Right ventricle myocardium inferior (tissue), 1 donor: ENCODE results near the gene CCDC8. TPM values are rescaled to one million over a fixed set of nuclear protein-coding genes. Genes with fewer than 3 reads are reported as not detected.
"Not testable (repeated sequence)": the region's sequence is repeated elsewhere in the genome, so short reads cannot be mapped to it uniquely, and the experiment has no call there.

Experiments
- ATAC-seq: fragments of 200-7000 bp; cut with Tn5 transposase; one replicate; pipeline ENCODE4 v1.9.1; 2020; ENCODE audit warnings: mild to moderate bottlenecking, moderate library complexity
- DNase-seq: peaks from one replicate; pipeline ENCODE4 v3.0.0; 2021; ENCODE audit errors: missing footprints
- intact Hi-C: fragments of 100-400 bp; cut with DNase I; formaldehyde crosslinking; loops from one replicate; pipeline ENCODE4 v1.11.0; 2022
- long read RNA-seq: library from polyadenylated mRNA; unstranded; transcript quantifications from one replicate; pipeline ENCODE4 v2.0.0, GENCODE V29; 2021
- total RNA-seq: library from RNA; stranded (reverse); fragmentation: NEBNext Ultra II Directional; extraction: Animal tissue kit (Norgen Biotek cat#: 25700); gene quantifications from one replicate; pipeline ENCODE4 v1.2.1, GENCODE V29; 2021
- donor health status: DM: no; HTN: yes; CAD: no; lungs with severe emphysema.

The CCDC8 gene, protein sequence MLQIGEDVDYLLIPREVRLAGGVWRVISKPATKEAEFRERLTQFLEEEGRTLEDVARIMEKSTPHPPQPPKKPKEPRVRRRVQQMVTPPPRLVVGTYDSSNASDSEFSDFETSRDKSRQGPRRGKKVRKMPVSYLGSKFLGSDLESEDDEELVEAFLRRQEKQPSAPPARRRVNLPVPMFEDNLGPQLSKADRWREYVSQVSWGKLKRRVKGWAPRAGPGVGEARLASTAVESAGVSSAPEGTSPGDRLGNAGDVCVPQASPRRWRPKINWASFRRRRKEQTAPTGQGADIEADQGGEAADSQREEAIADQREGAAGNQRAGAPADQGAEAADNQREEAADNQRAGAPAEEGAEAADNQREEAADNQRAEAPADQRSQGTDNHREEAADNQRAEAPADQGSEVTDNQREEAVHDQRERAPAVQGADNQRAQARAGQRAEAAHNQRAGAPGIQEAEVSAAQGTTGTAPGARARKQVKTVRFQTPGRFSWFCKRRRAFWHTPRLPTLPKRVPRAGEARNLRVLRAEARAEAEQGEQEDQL
- total RNA-seq = 28.9 TPM
- long read RNA-seq, transcript CCDC8-201 (1 exons, 3,186 nt) = major isoform, 31 of 31 reads
- long read RNA-seq, partial matches to known transcripts = 0 of 31 reads
- long read RNA-seq, other reads (novel, unspliced or antisense) = 0 of 31 reads

DNA sequence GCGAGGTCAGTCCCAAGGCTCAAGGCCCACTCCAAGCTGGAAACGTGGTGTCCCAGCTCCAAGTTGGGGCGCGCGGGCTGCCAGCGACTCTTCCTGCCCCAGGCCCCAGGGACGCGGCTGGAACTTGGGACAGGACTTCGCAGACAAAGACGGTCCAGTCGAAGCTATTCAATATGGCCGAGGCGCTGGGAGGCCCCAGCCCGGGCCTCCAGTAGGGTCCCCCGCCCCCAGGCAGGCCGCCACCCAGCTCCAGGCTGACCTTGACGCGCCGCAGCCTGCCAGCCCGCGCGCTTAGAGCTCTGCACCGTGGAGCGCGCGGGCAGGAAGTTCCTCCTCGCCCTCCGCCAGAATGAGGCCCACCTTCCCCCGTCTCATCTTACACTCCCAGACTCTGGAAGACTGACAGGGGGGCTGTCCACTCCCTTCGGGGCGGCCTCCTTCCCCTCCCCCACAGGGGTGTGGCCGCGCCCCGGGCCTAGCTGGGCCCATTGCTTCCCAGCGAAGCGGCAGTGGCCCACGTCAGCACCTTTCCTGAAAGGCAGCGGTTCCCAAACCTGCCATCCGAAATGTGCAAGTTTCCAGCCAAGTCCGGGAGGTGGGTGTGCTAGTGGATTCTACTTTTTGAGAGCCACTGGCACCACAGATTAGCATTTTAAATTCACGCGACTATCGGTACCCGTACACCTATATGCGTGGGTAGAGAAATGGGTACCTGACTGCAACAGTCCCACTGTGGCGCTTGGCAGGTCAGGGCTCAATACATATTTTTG lies at the start of gene CCDC8:
Gene CCDC8, minus strand, starts transcription at position 303 of the 770 bp plus-strand sequence. CDS start 754 bp downstream, outside the sequence.
- DNase-seq = peak; percentile 91
- ATAC-seq = peak; percentile 91
- intact Hi-C loops = no loop called here

DNA sequence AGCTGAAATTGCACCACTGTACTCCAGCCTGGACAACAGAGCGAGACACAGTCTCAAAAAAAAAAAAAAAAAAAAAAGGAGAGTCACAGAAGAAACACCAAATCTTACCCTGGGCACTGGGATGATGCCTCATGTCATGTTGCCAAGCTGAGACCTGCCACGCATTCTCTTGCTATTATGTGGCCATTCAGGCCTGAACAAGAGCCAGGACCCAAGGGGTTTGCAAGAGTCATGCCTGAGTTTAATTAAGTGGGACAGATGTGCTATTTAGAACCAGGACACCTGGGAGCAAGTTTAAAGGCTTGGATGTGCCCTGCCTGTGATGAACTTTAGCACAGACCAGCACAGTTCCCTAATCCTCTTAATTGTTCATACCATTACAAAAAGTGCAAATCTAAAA lies 48.2 kb upstream of the CCDC8 start:
- intact Hi-C loops = no loop called here
- DNase-seq = no peak
- ATAC-seq = no peak

DNA sequence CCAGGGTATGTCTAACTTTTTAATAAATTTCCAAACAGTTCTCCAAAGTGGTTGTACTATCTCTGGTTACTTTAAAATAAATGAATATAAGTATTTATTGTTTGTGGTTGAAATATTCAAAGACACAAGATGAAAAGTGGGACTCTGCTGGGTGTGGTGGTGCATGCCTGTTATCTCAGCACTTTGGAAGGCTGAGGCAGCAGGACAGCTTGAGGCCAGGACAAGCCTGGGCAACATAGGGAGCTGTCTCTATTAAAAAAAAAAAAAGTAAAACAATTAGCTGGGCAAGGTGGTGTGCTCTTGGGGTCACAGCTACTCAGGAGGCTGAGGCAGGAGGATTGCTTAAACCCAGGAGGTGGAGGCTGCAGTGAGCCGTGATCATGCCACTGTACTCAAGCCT lies 47.6 kb upstream of the CCDC8 start:
- ATAC-seq = no peak
- DNase-seq = no peak
- intact Hi-C loops = no loop called here

DNA sequence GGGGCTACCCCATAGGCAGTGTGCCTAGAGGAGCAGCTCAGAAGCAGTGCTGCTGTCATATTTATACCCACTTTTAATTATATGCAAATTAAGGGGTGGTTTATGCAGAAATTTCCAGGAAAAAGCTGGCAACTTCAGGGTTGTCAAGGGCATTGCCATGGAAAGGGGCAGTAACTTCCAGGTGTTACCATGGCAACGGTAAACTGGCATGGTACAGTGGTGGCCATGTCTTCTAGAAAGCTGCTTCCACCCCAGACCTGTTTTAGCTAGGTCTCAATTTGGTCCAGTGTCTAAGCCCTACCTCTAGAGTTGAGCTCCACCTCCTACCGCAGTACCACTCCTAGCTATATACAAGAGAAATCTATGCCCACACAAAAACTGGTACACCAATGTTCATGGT lies 46.7 kb upstream of the CCDC8 start:
- no peak for ATAC-seq
- DNase-seq = no peak
- intact Hi-C loops = no loop called here

DNA sequence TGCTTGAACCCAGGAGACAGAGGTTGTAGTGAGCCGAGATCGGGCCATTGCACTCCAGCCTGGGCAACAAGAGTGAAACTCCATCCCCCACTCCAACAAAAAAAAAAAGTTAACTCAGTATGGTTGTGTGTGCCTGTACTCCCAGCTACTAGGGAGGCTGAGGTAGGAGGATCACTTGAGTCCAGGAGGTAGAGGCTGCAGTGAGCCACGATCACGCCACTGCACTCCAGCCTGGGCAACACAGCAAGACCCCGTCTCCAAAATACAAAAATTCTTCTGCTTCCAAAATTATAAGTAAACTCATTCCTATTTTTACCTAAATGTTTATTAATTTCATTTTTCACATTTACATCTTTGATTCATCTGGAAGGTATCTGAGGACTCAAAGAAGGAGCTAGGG lies 43.6 kb upstream of the CCDC8 start:
- intact Hi-C loops = no loop called here
- no peak for DNase-seq
- ATAC-seq = no peak

DNA sequence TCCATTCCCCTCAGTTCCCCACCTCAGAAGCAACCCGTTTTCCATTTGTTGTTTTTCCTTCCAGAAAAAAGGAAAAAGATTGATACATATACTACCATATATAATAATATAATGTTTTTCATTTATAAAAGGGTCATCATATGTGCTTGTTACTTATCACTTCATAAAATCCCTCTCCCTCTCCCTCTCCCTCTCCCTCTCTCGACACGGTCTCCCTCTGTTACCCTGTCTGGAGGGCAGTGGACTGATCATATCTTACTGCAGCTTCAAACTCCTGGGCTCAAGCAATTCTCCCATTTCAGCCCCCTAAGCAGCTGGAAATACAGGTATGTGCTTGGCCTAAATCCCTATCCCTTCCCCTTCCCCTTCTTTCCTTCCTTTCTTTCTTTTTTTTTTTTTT lies 40.9 kb upstream of the CCDC8 start:
- intact Hi-C loops = no loop called here
- ATAC-seq (no peak), DNase-seq (no peak)

DNA sequence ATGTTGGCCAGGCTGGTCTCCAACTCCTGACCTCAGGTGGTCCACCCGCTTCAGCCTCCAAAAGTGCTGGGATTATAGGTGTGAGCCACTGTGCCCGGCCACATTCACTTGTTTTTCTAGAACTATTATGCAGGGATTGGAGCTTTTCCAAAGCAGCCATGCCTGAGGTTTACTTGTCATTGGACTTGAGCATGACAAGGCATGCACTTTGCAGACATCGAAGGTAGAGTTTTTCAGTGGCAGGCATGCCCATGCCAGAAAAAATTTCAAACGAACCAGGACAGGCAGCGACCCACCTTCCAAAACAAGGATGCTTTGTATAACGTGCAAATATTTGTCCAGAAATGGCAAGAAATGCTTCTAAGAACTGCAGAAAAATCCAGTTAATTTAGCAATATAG lies 40.3 kb upstream of the CCDC8 start:
- ATAC-seq = no peak
- intact Hi-C loops = no loop called here
- no peak for DNase-seq

DNA sequence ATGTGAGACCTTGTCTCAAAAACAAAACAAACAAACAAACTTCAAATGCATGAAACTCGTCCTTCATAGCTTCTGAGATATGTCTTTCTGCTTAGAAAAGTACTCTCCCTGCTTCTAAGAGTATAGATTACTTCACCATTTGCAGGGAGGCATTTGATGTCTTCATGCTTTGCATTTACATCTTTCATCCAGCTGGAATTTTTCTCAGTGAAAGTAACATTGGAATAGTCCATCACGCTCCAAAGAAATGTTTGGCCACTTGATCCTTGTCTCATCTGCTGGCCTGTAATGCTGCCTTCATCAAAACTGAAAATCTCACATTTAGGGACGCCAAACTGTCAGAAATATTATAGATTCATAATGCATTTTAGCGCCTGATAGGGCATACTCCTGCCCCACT lies 38.8 kb upstream of the CCDC8 start:
- DNase-seq = no peak
- no peak for ATAC-seq
- intact Hi-C loops = no loop called here

DNA sequence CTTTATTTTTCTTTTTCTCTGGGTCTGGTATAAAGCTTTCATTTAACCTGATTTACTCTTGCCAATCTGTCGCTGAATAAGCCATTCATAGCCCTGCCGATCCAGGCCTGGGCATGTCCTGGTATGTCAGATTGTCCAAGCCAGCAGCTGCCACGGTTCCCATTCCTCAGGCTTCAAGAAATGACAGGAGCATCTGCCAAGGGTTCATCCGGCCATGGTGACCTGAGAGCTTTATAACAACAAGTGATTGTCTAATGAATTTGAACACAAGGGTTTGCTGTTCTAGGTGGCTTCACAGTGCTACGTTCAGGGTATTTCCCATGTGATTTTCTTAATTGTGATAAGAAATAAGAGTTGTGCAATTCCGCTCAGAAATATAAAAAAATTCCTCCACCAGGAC lies 38.0 kb upstream of the CCDC8 start:
- ATAC-seq (peak; percentile 75), DNase-seq (no peak)
- intact Hi-C loops = no loop called here

DNA sequence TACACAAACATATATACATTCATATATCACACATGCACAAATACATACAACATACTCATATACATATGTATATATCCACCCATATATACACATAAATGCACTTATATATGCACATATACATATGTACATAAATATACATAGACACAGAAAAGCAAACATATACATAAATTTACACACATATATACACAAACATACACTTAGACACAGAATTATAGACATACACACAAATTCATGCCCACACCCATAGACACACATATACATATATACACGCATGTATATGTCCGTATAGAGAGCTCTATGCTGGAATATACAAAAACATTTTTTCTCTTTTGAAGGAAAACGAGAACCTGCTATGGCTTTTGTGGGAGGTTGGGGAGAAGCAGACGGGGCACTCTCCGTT lies 37.4 kb upstream of the CCDC8 start:
- DNase-seq = no peak
- intact Hi-C loops = no loop called here
- no peak for ATAC-seq

DNA sequence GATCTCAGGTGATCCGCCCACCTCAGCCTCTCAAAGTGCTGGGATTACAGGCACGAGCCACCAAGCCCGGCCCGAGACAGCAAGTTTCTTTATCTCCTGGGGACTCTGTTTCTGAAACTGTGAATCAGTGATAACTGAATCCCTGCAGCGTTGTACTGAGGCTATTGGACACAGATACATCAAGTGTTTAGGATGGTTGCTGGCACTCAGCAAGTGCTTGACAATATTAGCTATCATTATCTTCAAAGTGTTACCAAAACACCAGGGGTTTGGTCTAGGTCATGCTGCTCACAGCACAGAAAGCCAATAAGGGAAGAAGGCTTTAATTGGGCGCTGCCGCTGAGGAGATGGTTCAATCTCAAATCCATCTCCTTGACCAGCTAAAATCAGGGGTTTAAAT lies 35.9 kb upstream of the CCDC8 start:
- no peak for DNase-seq
- intact Hi-C loops = no loop called here
- ATAC-seq = no peak

DNA sequence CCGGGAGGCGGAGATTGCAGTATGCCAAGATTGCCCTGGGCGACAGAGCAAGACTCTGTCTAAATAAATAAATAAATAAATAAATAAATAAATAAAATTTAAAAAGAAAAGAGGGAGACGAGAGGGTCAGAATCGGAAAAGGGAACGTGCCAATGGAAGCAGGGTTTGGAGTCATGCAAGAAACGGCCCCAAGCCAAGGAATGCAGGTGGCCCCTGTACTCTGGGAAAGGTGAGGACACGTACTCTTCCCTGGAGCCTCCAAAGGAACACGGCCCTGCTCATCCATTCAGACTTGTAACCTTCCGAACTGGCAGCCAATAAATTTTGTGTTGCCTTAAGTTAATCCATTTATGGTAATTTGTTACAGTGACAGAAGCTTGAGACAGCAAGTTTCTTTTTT lies 35.2 kb upstream of the CCDC8 start:
- no peak for ATAC-seq
- intact Hi-C loops = no loop called here
- DNase-seq = no peak

DNA sequence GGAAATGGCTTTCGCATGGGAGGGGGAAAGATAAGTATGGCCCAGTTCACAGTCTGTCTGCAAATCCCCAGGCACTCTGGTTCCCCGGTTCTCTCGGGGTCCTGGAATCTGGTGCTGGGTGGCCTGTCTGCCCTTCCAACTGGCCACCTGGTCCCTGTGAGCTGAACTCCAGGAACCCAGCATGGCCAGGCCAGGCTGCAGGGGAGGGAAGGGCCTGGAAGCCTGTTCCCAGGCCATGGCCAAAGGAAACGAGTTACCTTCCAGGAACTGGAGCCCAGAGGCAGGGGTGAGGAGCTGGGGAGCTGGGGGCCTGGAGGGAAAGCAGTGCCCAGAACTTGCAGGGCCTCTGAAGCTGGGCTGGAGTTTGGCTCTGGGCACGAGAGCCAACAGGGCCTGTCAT lies 34.5 kb upstream of the CCDC8 start:
- intact Hi-C loops = no loop called here
- peak; percentile 69 for ATAC-seq
- DNase-seq = no peak

DNA sequence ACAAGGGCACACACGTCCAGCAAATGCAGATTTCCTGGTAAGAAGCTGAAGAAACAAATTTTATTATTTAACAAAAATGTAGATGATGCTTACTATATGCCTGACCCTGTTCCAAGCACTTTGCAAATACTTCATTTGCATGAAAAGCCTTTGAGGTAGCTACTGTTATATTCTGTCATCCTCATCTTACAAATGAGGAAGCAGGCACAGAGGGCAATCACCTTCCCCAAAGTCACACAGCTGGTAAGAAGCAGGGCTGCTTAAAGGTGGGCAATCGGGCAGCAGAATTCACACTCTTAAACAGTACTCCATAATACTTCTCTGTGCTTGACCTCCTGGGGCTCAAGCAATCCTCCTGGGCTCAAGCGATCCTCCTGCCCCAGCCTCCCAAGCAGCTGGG lies 33.6 kb upstream of the CCDC8 start:
- intact Hi-C loops = no loop called here
- no peak for ATAC-seq
- DNase-seq = no peak

DNA sequence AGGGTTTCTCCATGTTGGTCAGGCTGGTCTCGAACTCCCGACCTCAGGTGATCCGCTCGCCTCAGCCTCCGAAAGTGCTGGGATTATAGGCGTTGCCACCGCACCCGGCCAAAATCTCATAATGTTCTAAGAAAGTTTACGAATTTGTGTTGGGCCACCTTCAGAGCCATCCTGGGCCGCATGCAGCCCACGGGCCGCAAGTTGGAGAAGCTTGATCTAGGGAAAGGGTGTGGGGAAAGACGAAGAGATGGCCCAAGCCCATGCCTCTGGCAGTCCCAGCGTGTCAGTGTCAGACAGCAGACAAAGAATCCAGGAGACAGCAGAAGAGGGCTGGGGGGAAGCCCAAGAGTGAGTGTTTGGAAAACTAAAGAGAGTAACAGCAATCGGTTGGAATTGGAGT lies 32.7 kb upstream of the CCDC8 start:
- ATAC-seq = no peak
- intact Hi-C loops = no loop called here

DNA sequence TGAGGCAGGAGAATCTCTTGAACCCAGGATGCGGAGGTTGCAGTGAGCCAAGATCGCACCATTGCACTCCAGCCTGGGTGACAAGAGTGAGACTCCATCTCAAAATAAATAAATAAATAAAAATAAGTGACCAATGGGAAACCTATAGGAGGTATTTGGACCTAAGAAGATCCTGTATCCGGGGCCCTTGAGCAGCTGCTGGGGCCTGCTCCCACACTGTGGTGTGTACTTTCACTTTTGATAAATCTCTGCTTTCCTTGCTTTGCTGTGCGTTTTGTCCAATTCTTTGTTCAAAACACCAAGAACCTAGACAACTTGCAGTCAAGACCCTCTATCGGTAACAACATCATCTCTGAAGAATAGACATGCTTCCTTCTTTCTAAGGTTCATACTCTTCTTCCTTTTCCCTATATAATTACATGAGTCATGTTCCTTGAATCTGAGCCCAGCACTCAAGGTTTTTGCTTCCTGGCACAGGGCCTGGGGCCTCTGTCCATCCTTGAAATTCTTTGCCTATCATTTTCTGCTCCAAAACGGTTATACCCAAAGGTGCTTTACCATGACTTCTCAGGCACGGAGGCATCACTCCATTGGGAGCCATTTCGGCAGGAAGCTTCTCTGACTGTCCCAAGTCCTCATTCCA lies 29.6 kb upstream of the CCDC8 start:
- intact Hi-C loops = no loop called here
- ATAC-seq (peak; percentile 38), DNase-seq (no peak)

More for the DNA sequence above, 32.7 kb upstream of the CCDC8 start:
- no peak for DNase-seq

DNA sequence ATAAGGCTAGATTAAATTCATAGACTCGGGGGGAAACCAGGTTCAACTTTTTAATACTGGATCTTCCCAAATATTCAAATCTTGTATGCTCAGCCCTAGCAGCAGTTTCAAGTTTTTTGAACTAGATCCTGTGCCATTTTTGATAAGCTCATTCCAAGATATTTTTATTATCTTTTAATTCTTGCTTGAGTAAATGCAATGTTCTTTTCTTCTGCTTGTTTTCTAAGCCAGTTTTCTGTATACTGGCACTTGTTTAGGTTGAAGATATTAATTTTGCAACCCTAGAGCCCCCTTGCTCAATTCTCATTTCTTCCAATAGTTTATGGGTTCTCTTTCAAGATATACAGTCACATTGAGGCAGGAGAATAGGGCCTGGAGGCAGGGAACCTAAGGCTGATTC lies 28.5 kb upstream of the CCDC8 start:
- ATAC-seq (peak; percentile 56), DNase-seq (no peak)

DNA sequence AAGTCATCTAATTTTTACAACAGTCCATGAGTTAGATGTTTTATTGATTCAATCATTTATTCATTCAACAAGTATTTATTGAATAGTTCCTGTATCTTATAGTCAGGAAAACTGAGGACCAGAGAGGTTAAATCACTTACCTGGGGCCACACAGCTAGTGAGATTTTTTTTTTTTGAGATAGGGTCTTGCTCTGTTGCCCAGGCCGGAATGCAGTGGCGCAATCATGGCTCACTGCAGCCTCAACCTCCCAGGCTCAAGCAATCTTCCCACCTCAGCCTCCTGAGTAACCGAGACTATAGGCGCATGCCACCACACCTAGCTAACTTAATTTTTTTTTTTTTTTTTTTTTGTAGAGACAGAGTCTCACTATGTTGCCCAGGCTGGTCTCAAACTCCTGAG lies 22.3 kb upstream of the CCDC8 start:
- DNase-seq, intact Hi-C loops, ATAC-seq: not testable (repeated sequence)

More for the DNA sequence above, 28.5 kb upstream of the CCDC8 start:
- intact Hi-C loops = no loop called here

DNA sequence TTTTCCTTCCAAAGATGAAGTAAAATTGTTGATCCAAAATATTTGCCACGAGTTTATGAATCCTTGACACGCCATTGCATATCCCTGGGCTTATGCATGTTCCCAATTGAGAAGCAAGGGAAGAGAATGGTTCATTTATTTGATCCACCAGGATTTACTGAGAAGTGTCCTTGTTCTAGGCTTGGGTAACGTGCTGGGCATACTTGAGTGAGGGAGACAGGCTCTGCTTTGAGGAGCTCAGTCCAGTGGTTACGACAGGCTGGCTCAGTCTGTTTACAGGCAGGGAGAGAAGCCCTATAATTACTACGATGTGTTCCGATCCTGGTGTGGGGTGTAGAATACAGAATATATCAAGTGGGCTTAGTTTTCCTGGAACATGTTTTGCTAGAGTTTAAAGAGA lies 21.6 kb upstream of the CCDC8 start:
- DNase-seq (no peak), ATAC-seq (no peak)
- intact Hi-C loops = no loop called here
